Osteoblast (primary cell): ENCODE results near the gene ZNF592. TPM values are rescaled to one million over a fixed set of nuclear protein-coding genes. Genes with fewer than 3 reads are reported as not detected.
A peak's percentile ranks its signal among the peaks of the same experiment; 100 is the strongest.
"Not testable (repeated sequence)": the region's sequence is repeated elsewhere in the genome, so short reads cannot be mapped to it uniquely, and the experiment has no call there.

ENCODE experiments used
- DNase-seq: peaks from one replicate; pipeline ENCODE4 v3.0.0; 2011; ENCODE audit warnings: low spot score, mixed read lengths; ENCODE audit not compliant: insufficient read length; ENCODE audit errors: missing footprints
- H2AFZ ChIP-seq: 2 replicates; pipeline ENCODE4 v1.6.0; 2011; ENCODE audit warnings: mild to moderate bottlenecking, low read length
- H3K27ac ChIP-seq: 2 replicates; pipeline ENCODE4 v1.5.1; 2011; ENCODE audit warnings: mild to moderate bottlenecking, low read depth, low read length, moderate library complexity
- H3K27me3 ChIP-seq: 2 replicates; pipeline ENCODE4 v1.6.0; 2012; ENCODE audit warnings: mild to moderate bottlenecking, control low read depth, inconsistent platforms, low read length, moderate library complexity; ENCODE audit not compliant: insufficient read depth
- H3K36me3 ChIP-seq: 2 replicates; pipeline ENCODE4 v1.5.1; 2011; ENCODE audit warnings: mild to moderate bottlenecking, low read length, control low read depth, moderate library complexity; ENCODE audit not compliant: insufficient read depth
- H3K4me1 ChIP-seq: 2 replicates; pipeline ENCODE4 v1.5.1; 2011; ENCODE audit warnings: mild to moderate bottlenecking, low read length, control low read depth, moderate library complexity; ENCODE audit not compliant: insufficient read depth
- H3K4me2 ChIP-seq: 2 replicates; pipeline ENCODE4 v1.6.0; 2011; ENCODE audit warnings: mild to moderate bottlenecking, low read length; ENCODE audit not compliant: insufficient read depth
- H3K4me3 ChIP-seq: fragments of 200-600 bp; sonication (generic); 3 replicates; pipeline ENCODE4 v1.5.1; 2012; ENCODE audit warnings: mild to moderate bottlenecking, low read length, inconsistent platforms; ENCODE audit not compliant: insufficient read depth
- H3K79me2 ChIP-seq: 2 replicates; pipeline ENCODE4 v1.6.0; 2012; ENCODE audit warnings: mild to moderate bottlenecking, low read length, control low read depth, inconsistent platforms; ENCODE audit not compliant: insufficient read depth
- H3K9me3 ChIP-seq: 2 replicates; pipeline ENCODE4 v1.5.1; 2011; ENCODE audit warnings: low read depth, low read length, control low read depth
- H4K20me1 ChIP-seq: 2 replicates; pipeline ENCODE4 v1.6.0; 2012; ENCODE audit warnings: mild to moderate bottlenecking, low read length, control low read depth; ENCODE audit not compliant: insufficient read depth
- CTCF ChIP-seq: IDR thresholded peaks from 2 replicates; pipeline ENCODE4 v1.5.1; 2011; ENCODE audit warnings: mild to moderate bottlenecking, low read depth, low read length, moderate library complexity; ENCODE audit errors: extremely low read depth
- total RNA-seq: library from RNA; depleted of rRNA; stranded (reverse); fragments of >200 nt; gene quantifications from 2 replicates; pipeline ENCODE4 v1.2.3, GENCODE V29; 2012

ZNF592 gene
- total RNA-seq, 1 donor = 11.2 TPM

GRCh38 chr15:84752195-84752594 lies 3.8 kb downstream of the ZNF592 start:
- peaks cover 27% of the 10 kb centered on the region for H3K4me1 ChIP-seq
- peak overlapping the region; percentile 64 for H3K27ac ChIP-seq
- H3K79me2 ChIP-seq = peaks cover 93% of the 10 kb centered on the region
- no peak for TF ChIP-seq CTCF
- DNase-seq = no peak
- no peaks in the 10 kb centered on the region for H3K36me3 ChIP-seq
- no peaks in the 10 kb centered on the region for H3K27me3 ChIP-seq
- peak overlapping the region; percentile 79 for H3K4me2 ChIP-seq
- H2AFZ ChIP-seq = peak overlapping the region; percentile 12
- H3K4me3 ChIP-seq = peak overlapping the region; percentile 44
- H3K9me3 ChIP-seq = no peaks in the 10 kb centered on the region
- peaks cover 63% of the 10 kb centered on the region for H4K20me1 ChIP-seq

GRCh38 chr15:84752700-84753099 lies 4.3 kb downstream of the ZNF592 start:
- TF ChIP-seq CTCF = no peak
- Histone ChIP-seq H2AFZ (peak overlapping the region; percentile 12), H3K4me3 (peak overlapping the region; percentile 44), H3K79me2 (peaks cover 93% of the 10 kb centered on the region), H4K20me1 (peaks cover 63% of the 10 kb centered on the region), H3K27me3 (no peaks in the 10 kb centered on the region), H3K36me3 (no peaks in the 10 kb centered on the region), H3K4me2 (peak overlapping the region; percentile 79), H3K27ac (peak overlapping the region; percentile 64), H3K9me3 (no peaks in the 10 kb centered on the region), H3K4me1 (peaks cover 26% of the 10 kb centered on the region)
- DNase-seq = peak; percentile 86

GRCh38 chr15:84754889-84755288 lies 6.5 kb downstream of the ZNF592 start:
- peaks cover 19% of the 10 kb centered on the region for H3K4me1 ChIP-seq
- not testable (repeated sequence) for DNase-seq, H3K4me2 ChIP-seq, H3K9me3 ChIP-seq, H3K27me3 ChIP-seq, H3K36me3 ChIP-seq, H3K27ac ChIP-seq, H2AFZ ChIP-seq, H3K4me3 ChIP-seq
- peaks cover 71% of the 10 kb centered on the region for H4K20me1 ChIP-seq
- H3K79me2 ChIP-seq = peaks cover 100% of the 10 kb centered on the region

- H3K4me2 ChIP-seq = no peak overlapping the region
- H4K20me1 ChIP-seq = peaks cover 70% of the 10 kb centered on the region
- TF ChIP-seq CTCF = no peak
- no peaks in the 10 kb centered on the region for H3K36me3 ChIP-seq
- H3K9me3 ChIP-seq = no peaks in the 10 kb centered on the region
- peaks cover 11% of the 10 kb centered on the region for H3K4me1 ChIP-seq
- no peak overlapping the region for H2AFZ ChIP-seq
- H3K27me3 ChIP-seq = no peaks in the 10 kb centered on the region
- H3K27ac ChIP-seq = no peak overlapping the region
- H3K79me2 ChIP-seq = peaks cover 100% of the 10 kb centered on the region
- no peak for DNase-seq
- no peak overlapping the region for H3K4me3 ChIP-seq
Measured at GRCh38 chr15:84755736-84756527, 7.5 kb downstream of the ZNF592 start.
